ENCODE data around the gene MUL1.

The MUL1 gene

DNA sequence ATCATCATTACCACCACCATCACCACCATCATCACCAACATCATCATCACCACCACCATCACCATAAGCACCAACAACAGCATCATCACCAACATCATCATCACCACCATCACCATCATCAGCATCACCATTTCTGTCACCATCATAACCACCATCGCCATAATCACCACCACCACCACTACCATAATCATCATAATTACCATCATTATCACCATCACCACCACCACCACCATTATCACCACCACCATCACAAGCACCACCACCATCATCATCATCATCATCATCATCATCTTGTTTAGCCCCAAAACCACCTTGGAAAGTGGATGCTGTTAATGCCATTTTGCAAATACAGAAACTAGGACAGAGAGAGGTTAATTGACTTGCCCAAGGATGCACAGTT lies 44.4 kb downstream of the MUL1 start:
- no peaks in the 10 kb centered on the region for H3K36me3 ChIP-seq (ENCODE audit: low read length)
- H3K9me2 ChIP-seq (replicated peaks; ENCODE audit: insufficient read depth, low read length), result no peaks in the 10 kb centered on the region
- no peaks in the 10 kb centered on the region for H4K20me1 ChIP-seq (ENCODE audit: low read depth, low read length)
- TF ChIP-seq EZH2phosphoT487 (conservative IDR thresholded peaks at IDR 0.05; ENCODE audit: low read length), result no peak
- TF ChIP-seq, protein P1, sequence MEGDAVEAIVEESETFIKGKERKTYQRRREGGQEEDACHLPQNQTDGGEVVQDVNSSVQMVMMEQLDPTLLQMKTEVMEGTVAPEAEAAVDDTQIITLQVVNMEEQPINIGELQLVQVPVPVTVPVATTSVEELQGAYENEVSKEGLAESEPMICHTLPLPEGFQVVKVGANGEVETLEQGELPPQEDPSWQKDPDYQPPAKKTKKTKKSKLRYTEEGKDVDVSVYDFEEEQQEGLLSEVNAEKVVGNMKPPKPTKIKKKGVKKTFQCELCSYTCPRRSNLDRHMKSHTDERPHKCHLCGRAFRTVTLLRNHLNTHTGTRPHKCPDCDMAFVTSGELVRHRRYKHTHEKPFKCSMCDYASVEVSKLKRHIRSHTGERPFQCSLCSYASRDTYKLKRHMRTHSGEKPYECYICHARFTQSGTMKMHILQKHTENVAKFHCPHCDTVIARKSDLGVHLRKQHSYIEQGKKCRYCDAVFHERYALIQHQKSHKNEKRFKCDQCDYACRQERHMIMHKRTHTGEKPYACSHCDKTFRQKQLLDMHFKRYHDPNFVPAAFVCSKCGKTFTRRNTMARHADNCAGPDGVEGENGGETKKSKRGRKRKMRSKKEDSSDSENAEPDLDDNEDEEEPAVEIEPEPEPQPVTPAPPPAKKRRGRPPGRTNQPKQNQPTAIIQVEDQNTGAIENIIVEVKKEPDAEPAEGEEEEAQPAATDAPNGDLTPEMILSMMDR (IDR thresholded peaks at IDR 0.05; ENCODE audit: insufficient read depth, low read length, poor library complexity, severe bottlenecking), result no peak
- no peak overlapping the region for H2AFZ ChIP-seq (ENCODE audit: low read depth, low read length, severe bottlenecking)
- H3K4me3 ChIP-seq (ENCODE audit: insufficient read depth, low read length, poor library complexity, severe bottlenecking), result no peak overlapping the region
- no peak overlapping the region for H3K9ac ChIP-seq (ENCODE audit: low read length)
- no peaks in the 10 kb centered on the region for H3K9me3 ChIP-seq (ENCODE audit: insufficient read depth, low read length)
- H3F3A ChIP-seq (ENCODE audit: insufficient read depth), result no peaks in the 10 kb centered on the region
- no peaks in the 10 kb centered on the region for H3K79me2 ChIP-seq (ENCODE audit: insufficient read depth, low read length)
- no peaks in the 10 kb centered on the region for H3K27me3 ChIP-seq (ENCODE audit: low read length)
- no peak overlapping the region for H3K27ac ChIP-seq (ENCODE audit: low read depth, low read length)
- no peak overlapping the region for H3K4me2 ChIP-seq (ENCODE audit: low read depth, low read length, poor library complexity, severe bottlenecking)

DNA sequence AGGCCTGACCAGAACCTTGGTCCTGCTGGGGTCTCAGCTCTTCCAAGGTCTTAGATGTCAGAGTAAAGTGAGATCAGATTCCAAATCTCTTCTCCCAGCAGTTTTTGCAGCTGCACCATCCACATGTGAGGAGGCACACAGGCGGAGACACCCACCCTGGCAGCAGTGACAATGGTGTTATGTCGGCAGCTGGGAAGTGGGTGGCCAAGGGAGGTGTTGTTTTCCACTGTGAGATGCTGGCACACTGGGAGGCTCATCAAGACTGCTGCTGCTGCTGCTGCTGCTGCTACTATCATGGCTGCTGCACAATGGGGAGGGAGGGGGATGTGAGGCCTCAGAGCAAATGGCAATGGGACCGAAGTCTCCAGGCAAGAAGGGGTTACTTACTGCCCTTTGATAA lies 45.6 kb downstream of the MUL1 start:
- no peak for TF ChIP-seq EZH2phosphoT487 (conservative IDR thresholded peaks at IDR 0.05; ENCODE audit: low read length)
- TF ChIP-seq, protein P1 (IDR thresholded peaks at IDR 0.05; ENCODE audit: insufficient read depth, low read length, poor library complexity, severe bottlenecking), result no peak
- Histone ChIP-seq H3K27ac (ENCODE audit: low read depth, low read length) (no peak overlapping the region), H3K9me3 (ENCODE audit: insufficient read depth, low read length) (no peaks in the 10 kb centered on the region), H3K27me3 (ENCODE audit: low read length) (no peaks in the 10 kb centered on the region), H3K4me2 (ENCODE audit: low read depth, low read length, poor library complexity, severe bottlenecking) (no peak overlapping the region), H3K9me2 (replicated peaks; ENCODE audit: insufficient read depth, low read length) (no peaks in the 10 kb centered on the region), H3K9ac (ENCODE audit: low read length) (no peak overlapping the region), H3K36me3 (ENCODE audit: low read length) (no peaks in the 10 kb centered on the region), H2AFZ (ENCODE audit: low read depth, low read length, severe bottlenecking) (no peak overlapping the region), H4K20me1 (ENCODE audit: low read depth, low read length) (no peaks in the 10 kb centered on the region), H3K79me2 (ENCODE audit: insufficient read depth, low read length) (no peaks in the 10 kb centered on the region), H3F3A (ENCODE audit: insufficient read depth) (no peaks in the 10 kb centered on the region), H3K4me3 (ENCODE audit: insufficient read depth, low read length, poor library complexity, severe bottlenecking) (no peak overlapping the region)

DNA sequence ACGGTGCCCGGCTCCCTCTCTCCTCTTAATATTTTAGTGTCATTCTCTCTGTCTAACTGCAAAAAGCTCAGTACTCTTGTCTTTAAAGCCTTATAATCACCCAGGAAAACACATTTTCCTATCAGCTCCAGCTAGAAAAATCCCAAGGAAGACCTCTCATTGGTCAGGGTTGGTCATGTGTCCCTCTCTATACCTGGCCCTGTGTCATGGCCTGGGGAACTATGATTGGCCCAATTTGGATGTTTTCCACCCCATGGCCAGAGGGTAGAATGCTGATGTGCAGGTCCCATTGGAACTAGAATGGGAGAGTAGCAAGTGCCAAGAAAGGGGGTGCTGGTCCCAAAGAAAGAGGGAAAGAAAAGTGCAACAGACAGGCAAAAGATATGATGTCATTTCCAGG lies 49.2 kb downstream of the MUL1 start:
- no peaks in the 10 kb centered on the region for H3K9me2 ChIP-seq (replicated peaks; ENCODE audit: insufficient read depth, low read length)
- H3K27me3 ChIP-seq (ENCODE audit: low read length), result no peaks in the 10 kb centered on the region
- no peak overlapping the region for H3K4me3 ChIP-seq (ENCODE audit: insufficient read depth, low read length, poor library complexity, severe bottlenecking)
- H3K9ac ChIP-seq (ENCODE audit: low read length), result no peak overlapping the region
- H3K36me3 ChIP-seq (ENCODE audit: low read length), result no peaks in the 10 kb centered on the region
- no peaks in the 10 kb centered on the region for H4K20me1 ChIP-seq (ENCODE audit: low read depth, low read length)
- H3K4me2 ChIP-seq (ENCODE audit: low read depth, low read length, poor library complexity, severe bottlenecking), result no peak overlapping the region
- H2AFZ ChIP-seq (ENCODE audit: low read depth, low read length, severe bottlenecking), result no peak overlapping the region
- no peaks in the 10 kb centered on the region for H3F3A ChIP-seq (ENCODE audit: insufficient read depth)
- H3K9me3 ChIP-seq (ENCODE audit: insufficient read depth, low read length), result no peaks in the 10 kb centered on the region
- TF ChIP-seq, protein P1 (IDR thresholded peaks at IDR 0.05; ENCODE audit: insufficient read depth, low read length, poor library complexity, severe bottlenecking), result no peak
- TF ChIP-seq EZH2phosphoT487 (conservative IDR thresholded peaks at IDR 0.05; ENCODE audit: low read length), result no peak
- no peaks in the 10 kb centered on the region for H3K79me2 ChIP-seq (ENCODE audit: insufficient read depth, low read length)
- H3K27ac ChIP-seq (ENCODE audit: low read depth, low read length), result no peak overlapping the region
